T1000 (cell line): ENCODE measurements around the gene NRROS.
"Not testable (repeated sequence)": the region's sequence is repeated elsewhere in the genome, so short reads cannot be mapped to it uniquely, and the experiment has no call there.

ENCODE experiments used
- DNase-seq: peaks from one replicate; lab custom pipeline; 2025; ENCODE audit warnings: mixed read lengths; lab: John Stamatoyannopoulos, UW

Gene NRROS

GRCh38 chr3:196624907-196625306, 14.6 kb upstream of the NRROS start:
- DNase-seq = no peak

- DNase-seq = no peak
Measured at GRCh38 chr3:196625331-196625730, 14.2 kb upstream of the NRROS start.

- no peak for DNase-seq
Measured at GRCh38 chr3:196627918-196628231, 11.6 kb upstream of the NRROS start.

- no peak for DNase-seq
Measured at GRCh38 chr3:196629228-196629627, 10.3 kb upstream of the NRROS start.

- no peak for DNase-seq
Measured at GRCh38 chr3:196631682-196632045, 7.8 kb upstream of the NRROS start.

GRCh38 chr3:196632046-196632751, 7.3 kb upstream of the NRROS start:
- peak; percentile 24 for DNase-seq

- DNase-seq = no peak
Measured at GRCh38 chr3:196633555-196634151, 5.8 kb upstream of the NRROS start.

- no peak for DNase-seq
Measured at GRCh38 chr3:196634224-196634623, 5.3 kb upstream of the NRROS start.

GRCh38 chr3:196634829-196635228, 4.7 kb upstream of the NRROS start:
- no peak for DNase-seq

GRCh38 chr3:196636369-196637349, 2.8 kb upstream of the NRROS start:
- DNase-seq = no peak

- DNase-seq = not testable (repeated sequence)
Measured at GRCh38 chr3:196637941-196638340, 1.6 kb upstream of the NRROS start.

- DNase-seq = no peak
Measured at GRCh38 chr3:196638861-196639482, 522 bp upstream of the NRROS start.

GRCh38 chr3:196640297-196641018, 964 bp downstream of the NRROS start:
- no peak for DNase-seq

- no peak for DNase-seq
Measured at GRCh38 chr3:196641333-196642054, 2.0 kb downstream of the NRROS start.

GRCh38 chr3:196642434-196642833, 2.9 kb downstream of the NRROS start:
- DNase-seq = no peak

- DNase-seq = no peak
Measured at GRCh38 chr3:196643201-196643749, 3.8 kb downstream of the NRROS start.

GRCh38 chr3:196643761-196644160, 4.3 kb downstream of the NRROS start:
- no peak for DNase-seq

GRCh38 chr3:196645096-196645495, 5.6 kb downstream of the NRROS start:
- no peak for DNase-seq

- DNase-seq = no peak
Measured at GRCh38 chr3:196645897-196646665, 6.6 kb downstream of the NRROS start.

- DNase-seq = no peak
Measured at GRCh38 chr3:196646666-196647216, 7.2 kb downstream of the NRROS start.
